HepG2 (cell line): ENCODE results near the gene CSNK1D. TPM values are rescaled to one million over a fixed set of nuclear protein-coding genes. Genes with fewer than 3 reads are reported as not detected.

Experiments used
- AKAP8 ChIP-seq: sonication (generic); formaldehyde crosslinking; IDR thresholded peaks from 2 replicates; pipeline ENCODE4 v1.5.1; 2020; ENCODE audit warnings: mild to moderate bottlenecking, missing genetic modification reagents
- ATF7-NPFF ChIP-seq: sonication (generic); formaldehyde crosslinking; IDR thresholded peaks from 2 replicates; pipeline ENCODE4 v1.8.1; 2023; ENCODE audit warnings: mild to moderate bottlenecking, low read depth, missing genetic modification reagents, moderate library complexity
- CENPBD1 ChIP-seq: sonication (generic); formaldehyde crosslinking; IDR thresholded peaks from 2 replicates; pipeline ENCODE4 v1.8.0; 2022; ENCODE audit warnings: missing genetic modification reagents, low read depth, mild to moderate bottlenecking, borderline replicate concordance
- GRHL1 ChIP-seq: sonication (generic); formaldehyde crosslinking; conservative IDR thresholded peaks from 2 replicates; pipeline ENCODE4 v1.8.0; 2022; ENCODE audit warnings: missing genetic modification reagents
- IRF2 ChIP-seq: IDR thresholded peaks from 2 replicates; pipeline ENCODE4 v1.6.1; 2018; ENCODE audit warnings: missing genetic modification reagents, missing compliant biosample characterization
- KDM5A ChIP-seq: fragments of 200-600 bp; sonication (generic); IDR thresholded peaks from 2 replicates; pipeline ENCODE4 v1.7.0; 2018; ENCODE audit warnings: antibody characterized with exemption, mild to moderate bottlenecking, low read length, borderline replicate concordance
- MTA3 ChIP-seq: sonication (generic); formaldehyde crosslinking; IDR thresholded peaks from 2 replicates; pipeline ENCODE4 v1.4.0; 2020; ENCODE audit warnings: missing genetic modification reagents
- SAP130 ChIP-seq: IDR thresholded peaks from 2 replicates; pipeline ENCODE4 v1.6.1; 2016; ENCODE audit warnings: low read depth
- TCF12 ChIP-seq, 2 experiments: fragments of 450-650 bp in 1 of 2; sonication (generic) in 1 of 2; formaldehyde crosslinking in 1 of 2; IDR thresholded peaks; 2 replicates each; pipeline versions ENCODE4 v1.6.1 to v1.8.0; 2017 to 2022; ENCODE audit warnings: antibody characterized with exemption in 1 of 2, mild to moderate bottlenecking in 1 of 2, missing genetic modification reagents in 1 of 2, moderate library complexity in 1 of 2
- TEF ChIP-seq: sonication (generic); formaldehyde crosslinking; IDR thresholded peaks from 2 replicates; pipeline ENCODE4 v1.5.0; 2020; ENCODE audit warnings: missing genetic modification reagents
- ZNF101 ChIP-seq: sonication (generic); formaldehyde crosslinking; IDR thresholded peaks from 2 replicates; pipeline ENCODE4 v1.4.0; 2020; ENCODE audit warnings: mild to moderate bottlenecking, low read depth, missing genetic modification reagents, borderline replicate concordance
- ZNF143 ChIP-seq: sonication (generic); formaldehyde crosslinking; IDR thresholded peaks from 2 replicates; pipeline ENCODE4 v1.4.0; 2020; ENCODE audit warnings: missing genetic modification reagents
- ZNF451 ChIP-seq: sonication (generic); formaldehyde crosslinking; IDR thresholded peaks from 2 replicates; pipeline ENCODE4 v1.5.0; 2020; ENCODE audit warnings: mild to moderate bottlenecking, missing genetic modification reagents
- ZNF496 ChIP-seq: sonication (generic); formaldehyde crosslinking; IDR thresholded peaks from 2 replicates; pipeline ENCODE4 v1.8.1; 2023; ENCODE audit warnings: mild to moderate bottlenecking, moderate library complexity, missing genetic modification reagents; ENCODE audit not compliant: insufficient replicate concordance
- ZNF720 ChIP-seq: sonication (generic); formaldehyde crosslinking; IDR thresholded peaks from 2 replicates; pipeline ENCODE4 v1.4.0; 2020; ENCODE audit warnings: missing genetic modification reagents
- ZNF816 ChIP-seq: sonication (generic); formaldehyde crosslinking; IDR thresholded peaks from 2 replicates; pipeline ENCODE4 v1.8.0; 2022; ENCODE audit warnings: missing genetic modification reagents, mild to moderate bottlenecking, borderline replicate concordance
- polyA plus RNA-seq, 8 experiments: library from polyadenylated mRNA; depleted of rRNA in 3 of 8; stranded (reverse) in 7 of 8; unstranded in 1 of 8; fragments of >200 nt; fragmentation: Illumina TruSeq in 4 of 8; extraction: Trizol in 4 of 8; gene quantifications; 2 replicates each; pipeline versions ENCODE4 v1.2.1 to v1.2.3, GENCODE V29; 2011 to 2016; ENCODE audit warnings: low read depth in 4 of 8, missing spikeins in 1 of 8, mixed read lengths in 1 of 8; ENCODE audit not compliant: insufficient read depth in 1 of 8
- total RNA-seq, 5 experiments: library from RNA; depleted of rRNA; stranded (reverse); fragments of >200 nt; fragmentation: Illumina TruSeq; extraction: Trizol; gene quantifications; 2 replicates each; pipeline ENCODE4 v1.2.3, GENCODE V29; 2016; ENCODE audit warnings: low read depth in 1 of 5
- TF ChIP-seq, protein P1 (sequence below): sonication (generic); formaldehyde crosslinking; IDR thresholded peaks from 2 replicates; pipeline ENCODE4 v1.5.1; 2020; ENCODE audit warnings: missing genetic modification reagents, mild to moderate bottlenecking, borderline replicate concordance
- TF ChIP-seq, protein P2 (sequence below): sonication (generic); formaldehyde crosslinking; IDR thresholded peaks from 2 replicates; pipeline ENCODE4 v1.8.0; 2022; ENCODE audit warnings: missing genetic modification reagents, mild to moderate bottlenecking, moderate library complexity, borderline replicate concordance
- TF ChIP-seq, protein P3 (sequence below): sonication (generic); formaldehyde crosslinking; IDR thresholded peaks from 2 replicates; pipeline ENCODE4 v1.8.0; 2022; ENCODE audit warnings: mild to moderate bottlenecking, missing genetic modification reagents

Gene CSNK1D
- total and polyA plus RNA-seq, 2 of the 13 experiments (the other 11 are each of a cell fraction or from before 2014, with no cell fraction given) = 31.5 to 128 TPM

DNA sequence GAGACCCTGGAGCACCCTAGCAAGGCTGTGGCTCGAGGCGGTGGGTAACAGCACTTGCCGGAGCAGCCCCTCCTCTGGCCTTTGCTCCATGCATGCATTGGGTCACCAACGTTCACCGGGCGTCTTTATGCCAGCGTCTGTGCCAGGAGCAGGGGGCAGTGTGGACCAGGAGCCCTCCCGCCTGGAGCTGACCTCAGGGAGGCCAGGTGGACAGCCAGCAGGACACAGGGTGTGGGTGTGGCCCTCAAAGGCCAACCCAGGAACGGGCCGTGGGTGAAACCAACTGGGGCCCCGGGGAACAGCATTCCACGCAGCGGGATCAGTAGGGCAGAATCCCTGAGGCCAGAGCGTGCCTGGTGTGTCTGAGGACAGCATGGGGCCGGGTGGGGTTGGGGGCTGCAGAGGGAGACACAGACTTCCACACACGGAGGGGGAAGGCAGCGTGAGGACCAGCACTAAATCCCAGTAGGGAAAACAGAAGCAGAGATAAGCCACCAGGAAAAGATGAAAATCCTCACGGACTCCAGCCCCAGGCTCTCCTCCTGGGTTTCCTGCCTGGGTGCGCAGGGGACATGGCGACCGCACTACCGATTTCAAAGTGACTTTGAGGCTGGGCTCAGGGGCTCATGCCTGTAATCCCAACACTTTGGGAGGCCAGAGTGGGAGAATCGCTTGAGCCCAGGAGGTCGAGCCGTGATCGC is 46.8 kb upstream of the CSNK1D start (continued):
- TF ChIP-seq ZNF143 (peak; percentile 23; the same call in 1 of the 2 replicates), SAP130 (CRISPR knock-in tag) (peak; percentile 42), AKAP8 (CRISPR knock-in tag) (no peak; the same call in 1 of the 2 replicates), MTA3 (no peak), ZNF101 (CRISPR knock-in tag) (no peak), ATF7-NPFF (CRISPR knock-in tag) (no peak), TCF12 (IDR thresholded peaks at IDR 0.05) (no peak), TCF12 (CRISPR knock-in tag; IDR thresholded peaks at IDR 0.05) (0 out of 2 replicates have a peak, but pooled peaks have one; percentile 42), ZNF720 (CRISPR knock-in tag) (no peak), GRHL1 (CRISPR knock-in tag) (no peak), KDM5A (no peak), ZNF451 (CRISPR knock-in tag) (0 out of 2 replicates have a peak, but pooled peaks have one; percentile 54), CENPBD1 (CRISPR knock-in tag) (no peak), ZNF496 (CRISPR knock-in tag) (no peak), TEF (no peak; the same call in 1 of the 2 replicates), IRF2 (CRISPR knock-in tag) (no peak), ZNF816 (no peak)
- TF ChIP-seq, protein P1, sequence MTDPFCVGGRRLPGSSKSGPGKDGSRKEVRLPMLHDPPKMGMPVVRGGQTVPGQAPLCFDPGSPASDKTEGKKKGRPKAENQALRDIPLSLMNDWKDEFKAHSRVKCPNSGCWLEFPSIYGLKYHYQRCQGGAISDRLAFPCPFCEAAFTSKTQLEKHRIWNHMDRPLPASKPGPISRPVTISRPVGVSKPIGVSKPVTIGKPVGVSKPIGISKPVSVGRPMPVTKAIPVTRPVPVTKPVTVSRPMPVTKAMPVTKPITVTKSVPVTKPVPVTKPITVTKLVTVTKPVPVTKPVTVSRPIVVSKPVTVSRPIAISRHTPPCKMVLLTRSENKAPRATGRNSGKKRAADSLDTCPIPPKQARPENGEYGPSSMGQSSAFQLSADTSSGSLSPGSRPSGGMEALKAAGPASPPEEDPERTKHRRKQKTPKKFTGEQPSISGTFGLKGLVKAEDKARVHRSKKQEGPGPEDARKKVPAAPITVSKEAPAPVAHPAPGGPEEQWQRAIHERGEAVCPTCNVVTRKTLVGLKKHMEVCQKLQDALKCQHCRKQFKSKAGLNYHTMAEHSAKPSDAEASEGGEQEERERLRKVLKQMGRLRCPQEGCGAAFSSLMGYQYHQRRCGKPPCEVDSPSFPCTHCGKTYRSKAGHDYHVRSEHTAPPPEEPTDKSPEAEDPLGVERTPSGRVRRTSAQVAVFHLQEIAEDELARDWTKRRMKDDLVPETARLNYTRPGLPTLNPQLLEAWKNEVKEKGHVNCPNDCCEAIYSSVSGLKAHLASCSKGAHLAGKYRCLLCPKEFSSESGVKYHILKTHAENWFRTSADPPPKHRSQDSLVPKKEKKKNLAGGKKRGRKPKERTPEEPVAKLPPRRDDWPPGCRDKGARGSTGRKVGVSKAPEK = peak; percentile 58; the same call in 1 of the 2 replicates
- TF ChIP-seq, protein P2, sequence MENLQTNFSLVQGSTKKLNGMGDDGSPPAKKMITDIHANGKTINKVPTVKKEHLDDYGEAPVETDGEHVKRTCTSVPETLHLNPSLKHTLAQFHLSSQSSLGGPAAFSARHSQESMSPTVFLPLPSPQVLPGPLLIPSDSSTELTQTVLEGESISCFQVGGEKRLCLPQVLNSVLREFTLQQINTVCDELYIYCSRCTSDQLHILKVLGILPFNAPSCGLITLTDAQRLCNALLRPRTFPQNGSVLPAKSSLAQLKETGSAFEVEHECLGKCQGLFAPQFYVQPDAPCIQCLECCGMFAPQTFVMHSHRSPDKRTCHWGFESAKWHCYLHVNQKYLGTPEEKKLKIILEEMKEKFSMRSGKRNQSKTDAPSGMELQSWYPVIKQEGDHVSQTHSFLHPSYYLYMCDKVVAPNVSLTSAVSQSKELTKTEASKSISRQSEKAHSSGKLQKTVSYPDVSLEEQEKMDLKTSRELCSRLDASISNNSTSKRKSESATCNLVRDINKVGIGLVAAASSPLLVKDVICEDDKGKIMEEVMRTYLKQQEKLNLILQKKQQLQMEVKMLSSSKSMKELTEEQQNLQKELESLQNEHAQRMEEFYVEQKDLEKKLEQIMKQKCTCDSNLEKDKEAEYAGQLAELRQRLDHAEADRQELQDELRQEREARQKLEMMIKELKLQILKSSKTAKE (CRISPR knock-in tag) = no peak
- TF ChIP-seq, protein P3, sequence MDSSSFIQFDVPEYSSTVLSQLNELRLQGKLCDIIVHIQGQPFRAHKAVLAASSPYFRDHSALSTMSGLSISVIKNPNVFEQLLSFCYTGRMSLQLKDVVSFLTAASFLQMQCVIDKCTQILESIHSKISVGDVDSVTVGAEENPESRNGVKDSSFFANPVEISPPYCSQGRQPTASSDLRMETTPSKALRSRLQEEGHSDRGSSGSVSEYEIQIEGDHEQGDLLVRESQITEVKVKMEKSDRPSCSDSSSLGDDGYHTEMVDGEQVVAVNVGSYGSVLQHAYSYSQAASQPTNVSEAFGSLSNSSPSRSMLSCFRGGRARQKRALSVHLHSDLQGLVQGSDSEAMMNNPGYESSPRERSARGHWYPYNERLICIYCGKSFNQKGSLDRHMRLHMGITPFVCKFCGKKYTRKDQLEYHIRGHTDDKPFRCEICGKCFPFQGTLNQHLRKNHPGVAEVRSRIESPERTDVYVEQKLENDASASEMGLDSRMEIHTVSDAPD (CRISPR knock-in tag) = no peak
